MV-4-11 (cell line): ENCODE results near the gene FCRL6.

ENCODE experiments used
- DNase-seq: peaks from one replicate; lab custom pipeline; 2025; lab: John Stamatoyannopoulos, UW

Gene FCRL6

DNA sequence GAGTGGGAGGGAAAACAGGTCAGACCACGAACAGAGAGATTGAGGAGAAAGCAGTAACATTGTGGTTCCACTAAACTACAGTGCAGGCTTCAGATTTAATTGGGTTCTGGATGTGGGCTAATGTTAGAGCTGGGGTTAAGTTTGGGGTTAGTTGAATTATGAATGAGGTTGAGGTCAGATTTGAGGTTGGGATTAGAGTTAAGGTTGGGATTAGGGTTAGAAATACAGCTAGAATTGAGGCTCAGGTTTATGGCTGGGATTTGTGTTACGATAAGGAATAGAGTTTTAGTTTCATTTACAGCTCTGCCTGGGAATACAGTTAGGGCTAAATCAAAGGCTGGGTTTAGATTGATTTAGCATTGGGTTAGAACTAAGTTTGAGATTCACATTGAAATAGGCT, 62.1 kb downstream of the FCRL6 start:
- DNase-seq = no peak
